GM19035 (cell line): Measurements from ENCODE around the gene TAF1C.

Source experiments
- ATAC-seq: cut with Tn5 transposase; IDR thresholded peaks from one replicate; pipeline ENCODE4 v1.9.1; 2021; ENCODE audit not compliant: unreplicated experiment

The TAF1C gene

DNA sequence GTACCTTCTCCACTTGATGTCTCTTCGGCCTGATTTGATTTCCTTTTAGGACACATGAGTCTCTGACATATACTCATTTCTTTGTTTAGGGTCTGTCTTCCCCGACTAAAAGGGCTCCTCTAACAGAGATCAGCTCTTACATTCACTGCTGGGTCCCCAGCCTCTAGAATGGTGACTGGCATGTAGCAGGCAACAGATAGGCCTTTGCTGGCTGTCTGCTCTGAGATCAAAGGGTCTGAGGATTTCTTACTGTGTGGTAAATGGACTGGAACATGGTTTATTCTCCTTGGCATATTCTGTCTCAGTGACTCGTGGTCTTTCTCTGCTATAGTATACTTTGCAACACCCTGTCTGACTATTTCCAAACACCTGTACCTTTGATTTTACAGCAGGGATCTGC is 25.1 kb downstream of the TAF1C start:
- no peak for ATAC-seq

DNA sequence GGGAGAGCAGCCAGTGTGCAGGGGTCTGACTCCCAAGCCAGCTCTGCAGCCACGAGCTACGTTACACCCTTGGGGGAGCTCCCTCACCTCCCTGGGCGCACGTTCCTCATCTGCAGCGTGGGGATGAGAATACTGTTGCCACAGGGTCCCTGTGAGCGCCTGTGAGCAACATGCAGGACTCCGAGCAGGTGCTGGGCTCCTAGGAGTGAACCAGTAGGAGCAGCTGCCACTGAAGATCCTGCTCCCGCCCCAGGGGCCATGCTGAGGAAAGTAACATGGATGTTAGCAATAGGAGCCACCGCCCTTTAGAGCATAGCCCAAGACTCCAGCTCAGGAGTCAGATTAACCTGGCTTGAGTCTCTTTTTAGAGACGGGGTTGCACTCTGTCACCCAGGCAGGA is 25.8 kb downstream of the TAF1C start:
- ATAC-seq = no peak

DNA sequence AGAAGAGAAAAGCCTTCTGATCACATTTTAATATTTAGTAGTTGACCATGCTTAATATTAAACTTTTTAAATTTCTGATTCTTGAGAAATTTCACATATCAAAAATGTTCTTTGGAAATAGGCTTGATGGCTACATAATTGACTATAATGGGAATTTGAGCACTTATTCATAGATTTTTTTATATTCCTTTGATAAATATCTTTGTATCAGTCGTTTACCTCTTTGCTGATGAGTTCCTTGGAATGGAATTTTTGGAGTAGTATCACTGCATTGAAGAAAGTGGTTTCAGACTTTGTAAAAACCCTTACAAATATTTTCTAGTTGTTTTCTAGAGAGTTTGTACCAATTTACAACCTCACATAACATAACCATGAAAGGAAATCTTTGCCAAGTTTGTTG is 27.1 kb downstream of the TAF1C start:
- no peak for ATAC-seq

DNA sequence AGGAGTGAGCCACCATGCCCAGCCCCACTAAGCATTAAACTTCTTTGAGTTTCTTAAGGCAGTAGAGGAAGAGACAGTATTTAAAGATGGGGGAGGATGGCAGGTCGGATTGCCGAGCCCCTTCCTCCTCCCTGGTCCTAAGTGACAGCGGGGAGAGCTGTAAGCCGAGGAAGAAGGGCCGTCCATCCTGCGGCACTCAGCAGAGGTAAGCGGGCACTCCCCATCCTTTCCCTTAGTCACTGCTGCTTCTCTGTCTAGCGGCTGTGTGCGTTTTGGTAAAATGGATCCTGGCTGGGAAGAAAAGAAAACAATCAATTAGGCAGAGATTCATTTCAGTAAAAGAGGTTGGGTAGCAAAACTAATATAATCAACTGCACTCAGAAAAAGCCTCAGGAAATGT is 27.9 kb downstream of the TAF1C start:
- ATAC-seq = no peak

DNA sequence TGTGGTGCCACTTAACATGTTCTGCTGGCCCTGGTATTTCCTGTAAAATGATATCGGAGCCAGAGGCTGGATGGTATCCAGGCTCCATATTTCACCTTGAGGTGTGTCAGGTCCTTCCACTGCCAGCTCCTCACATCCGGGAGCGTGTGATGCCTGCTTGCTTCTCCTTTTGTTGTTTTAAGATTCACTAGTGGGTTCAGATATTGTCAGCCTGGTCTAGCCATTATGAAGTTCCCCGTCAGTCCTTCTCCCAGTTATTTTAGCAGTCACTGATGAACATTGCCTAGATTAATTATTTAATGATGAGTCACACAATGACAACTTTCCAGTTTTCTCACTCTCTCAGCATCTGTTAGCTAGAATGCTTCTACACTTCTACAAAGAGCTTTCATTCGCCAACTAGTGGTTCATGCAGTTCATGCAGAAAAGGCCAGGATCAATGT is 30.5 kb downstream of the TAF1C start:
- no peak for ATAC-seq

DNA sequence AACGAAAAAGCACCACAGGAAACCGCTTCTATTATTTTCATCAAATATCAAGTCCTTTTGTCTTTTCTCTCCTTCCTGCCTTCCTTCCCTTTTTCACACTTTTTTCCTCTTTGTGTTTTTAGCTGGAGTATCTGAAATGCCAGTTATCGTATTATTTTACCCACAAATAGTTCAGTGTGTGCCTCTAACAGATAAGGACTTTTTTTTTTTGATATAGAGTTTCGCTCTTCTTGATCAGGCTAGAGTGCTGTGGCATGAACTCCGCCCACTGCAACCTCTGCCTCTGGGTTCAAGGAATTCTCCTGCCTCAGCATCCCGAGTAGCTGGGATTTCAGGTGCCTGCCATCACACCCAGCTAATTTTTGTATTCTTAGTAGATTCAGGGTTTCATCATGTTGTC is 31.1 kb downstream of the TAF1C start:
- ATAC-seq = no peak

DNA sequence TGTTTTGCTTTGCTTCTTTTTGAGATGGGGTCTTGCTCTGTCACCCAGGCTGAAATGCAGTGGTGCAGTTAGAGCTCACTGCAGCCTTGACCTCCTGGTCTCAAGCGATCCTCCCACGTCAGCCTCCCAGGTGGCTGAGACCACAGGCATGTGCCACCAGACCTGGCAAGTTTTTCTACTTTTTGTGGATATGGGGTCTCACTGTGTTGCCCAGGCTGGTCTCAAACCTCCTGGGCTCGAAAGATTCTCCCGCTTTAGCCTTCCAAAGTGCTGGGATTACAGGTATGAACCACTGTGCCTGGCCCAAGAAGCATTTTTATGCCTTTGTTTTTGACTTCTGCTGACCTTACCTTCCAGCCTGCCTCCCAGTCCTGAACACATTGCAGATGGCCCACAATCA is 31.6 kb downstream of the TAF1C start:
- ATAC-seq = no peak

DNA sequence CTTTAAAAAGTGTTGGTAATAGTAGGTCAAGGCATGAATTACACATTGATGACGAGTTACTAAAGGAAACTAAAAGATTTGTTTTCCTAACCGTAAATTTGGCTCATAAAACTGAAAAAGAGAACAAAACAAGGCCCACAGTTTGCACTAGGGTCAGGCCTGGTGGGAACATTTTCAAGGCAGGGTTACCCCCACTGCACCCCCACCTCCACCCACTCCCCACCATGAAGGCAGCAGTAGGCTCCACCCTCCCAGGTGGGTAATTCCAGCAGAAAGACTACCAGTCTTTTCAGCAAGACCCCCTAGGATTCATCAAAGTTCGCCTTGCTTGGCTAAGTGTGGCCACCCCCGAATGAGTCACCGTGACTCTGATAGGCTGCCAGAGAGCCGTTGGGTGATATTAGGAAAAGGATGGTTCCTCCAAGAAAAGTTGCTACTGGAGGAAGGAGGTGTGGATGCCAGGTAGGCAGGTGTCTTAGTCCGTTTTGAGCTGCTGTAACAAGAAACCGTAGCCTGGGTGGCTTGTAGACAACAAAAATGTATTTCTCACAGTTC is 33.1 kb downstream of the TAF1C start:
- no peak for ATAC-seq

DNA sequence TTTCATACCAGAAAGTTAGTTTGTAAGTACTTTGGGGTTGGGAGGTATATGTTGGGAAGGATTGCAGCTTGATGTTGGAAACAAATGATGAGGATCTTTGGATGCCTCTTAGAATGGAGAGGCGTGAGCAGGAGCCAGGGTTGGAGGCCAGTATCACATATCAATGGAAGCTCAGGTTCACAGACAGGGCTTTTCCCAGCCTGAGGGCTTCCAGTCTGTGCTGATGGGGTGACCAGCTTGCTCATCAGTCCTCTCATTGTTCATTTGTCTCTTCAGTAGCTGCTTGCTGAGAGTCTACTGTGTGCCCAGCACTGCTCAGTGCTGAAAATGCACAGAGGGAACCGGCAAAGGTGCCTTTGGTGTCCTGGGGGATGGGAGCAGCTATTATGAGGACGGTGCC is 35.9 kb downstream of the TAF1C start:
- no peak for ATAC-seq

- peak; percentile 82 for ATAC-seq
Observed at GRCh38 chr16:84144859-84145639, 41.8 kb downstream of the TAF1C start, which contains the start of the genes DNAAF1 and HSDL1. Gene DNAAF1, plus strand, starts transcription at chr16:84145308. Its CDS starts 133 bp downstream, at chr16:84145441. Gene HSDL1, minus strand, starts transcription at chr16:84145177. Its CDS starts 13,856 bp downstream, at chr16:84131321.

DNA sequence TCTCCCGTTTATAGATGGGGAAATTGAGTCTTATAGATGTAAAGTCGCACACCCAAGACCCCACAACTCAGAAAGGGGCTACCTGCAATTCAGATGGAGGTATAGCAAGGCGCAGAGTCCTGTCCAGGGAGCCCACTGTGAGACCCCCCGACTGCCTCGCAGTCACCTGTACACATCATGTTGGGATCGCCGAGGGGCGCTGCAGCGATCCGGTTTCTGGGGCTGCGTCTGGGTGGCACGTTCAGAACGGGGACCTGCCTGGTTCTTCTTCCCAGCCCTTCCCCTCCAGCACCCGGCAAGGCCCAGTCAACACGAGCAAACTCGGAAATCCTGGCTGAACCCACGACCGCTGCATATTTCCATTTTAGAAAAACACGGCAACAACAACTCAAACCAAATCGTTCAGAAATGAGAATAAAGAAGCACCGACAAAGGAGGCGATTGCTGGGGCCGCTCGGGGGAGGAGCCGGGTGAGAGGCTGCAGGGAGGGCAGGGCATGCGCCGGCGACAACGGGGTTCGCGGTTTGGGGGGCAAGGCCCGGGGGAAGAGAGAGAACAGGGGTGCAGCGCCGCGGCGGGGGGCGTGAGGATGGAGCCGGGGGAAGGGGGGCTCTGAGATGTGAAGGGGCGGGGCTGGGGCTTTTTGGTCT is 42.5 kb downstream of the TAF1C start:
- ATAC-seq = peak; percentile 10

- ATAC-seq = no peak
Observed at GRCh38 chr16:84143784-84144199, 43.1 kb downstream of the TAF1C start.

DNA sequence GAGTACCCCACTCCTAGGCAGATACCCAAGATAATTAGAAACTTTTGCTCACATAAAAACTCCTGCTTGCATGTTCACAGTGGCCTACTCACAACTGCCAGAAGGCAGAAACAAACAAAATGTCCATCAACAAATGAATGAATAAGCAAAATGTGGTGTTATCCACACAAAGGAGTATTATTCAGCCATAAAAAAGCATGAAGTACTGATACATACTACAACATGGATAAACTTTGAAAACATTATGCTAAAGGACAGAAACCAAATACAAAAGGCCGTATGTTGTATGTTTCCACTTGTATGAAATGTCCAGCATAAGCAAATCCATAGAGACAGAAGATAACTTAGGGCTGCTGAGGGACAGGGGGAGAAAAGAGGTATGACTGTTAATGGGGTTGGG is 43.8 kb downstream of the TAF1C start:
- ATAC-seq = no peak

GRCh38 chr16:84141143-84141670 is 45.6 kb downstream of the TAF1C start:
- no peak for ATAC-seq

DNA sequence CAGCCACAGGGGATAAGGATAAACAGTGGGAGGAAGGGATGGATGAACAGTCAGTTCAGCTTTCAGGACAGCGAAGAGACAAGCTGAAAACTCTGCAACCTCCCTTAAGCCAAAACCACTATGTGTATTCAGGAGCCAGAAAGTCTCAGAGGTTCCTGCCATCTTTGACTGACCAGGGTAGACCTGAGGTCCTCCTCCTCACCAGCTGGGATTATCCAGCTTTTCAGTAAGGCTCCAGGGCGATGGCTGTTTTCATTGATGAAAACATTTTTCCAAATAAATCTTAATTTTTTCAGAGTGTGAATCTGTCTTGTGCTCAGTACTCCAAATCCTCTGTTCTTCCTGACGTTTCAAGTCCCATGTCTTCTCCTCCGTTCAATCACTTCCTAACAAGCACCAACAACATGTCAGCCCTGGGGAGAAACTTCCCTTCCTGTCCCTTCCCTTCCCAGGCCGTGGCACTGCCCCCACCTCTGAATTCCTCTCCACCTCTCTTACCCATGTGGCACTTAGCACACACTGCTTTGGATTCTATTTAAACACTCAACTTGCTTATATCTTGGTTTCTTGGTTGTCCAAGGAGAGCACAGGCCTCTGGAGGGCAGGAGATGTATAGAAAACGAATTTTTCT is 47.1 kb downstream of the TAF1C start:
- ATAC-seq = no peak

DNA sequence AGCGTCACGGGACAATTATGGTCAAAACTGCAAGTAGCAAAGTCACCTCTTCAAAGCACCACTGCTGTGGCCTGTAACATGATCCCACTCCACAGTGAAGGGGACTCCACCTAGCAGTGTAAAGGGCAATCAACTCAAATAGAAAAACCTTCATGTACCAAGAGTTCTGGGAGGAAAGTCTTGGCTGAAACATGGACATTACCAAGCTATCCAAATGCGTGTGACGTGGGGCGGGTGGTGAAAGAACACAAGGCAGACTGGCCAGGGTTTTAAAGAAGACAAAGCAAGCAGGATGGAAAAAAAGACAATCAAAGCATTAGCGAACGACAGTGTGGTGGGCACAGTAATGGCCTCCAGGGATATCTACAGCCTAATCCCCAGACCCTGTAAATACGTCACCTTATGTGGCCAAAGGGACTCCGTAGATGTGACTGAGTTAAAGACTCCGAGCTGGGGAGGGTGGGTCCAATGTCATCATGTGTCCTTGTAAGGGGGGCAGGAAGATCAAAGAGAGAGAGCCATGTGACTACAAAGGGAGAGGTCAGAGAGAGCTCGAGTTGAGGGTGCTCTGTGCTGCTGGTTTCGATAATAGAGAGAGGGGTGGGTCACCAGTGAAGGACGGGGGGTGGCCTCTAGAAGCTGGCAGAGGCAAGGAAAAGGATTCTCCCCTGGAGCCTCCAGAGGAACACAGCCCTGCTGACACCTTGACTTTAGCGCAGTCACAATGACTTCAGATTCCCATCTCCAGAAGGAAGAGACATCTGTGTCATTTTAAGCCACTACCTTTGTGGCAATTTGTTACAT is 47.8 kb downstream of the TAF1C start:
- ATAC-seq = no peak

DNA sequence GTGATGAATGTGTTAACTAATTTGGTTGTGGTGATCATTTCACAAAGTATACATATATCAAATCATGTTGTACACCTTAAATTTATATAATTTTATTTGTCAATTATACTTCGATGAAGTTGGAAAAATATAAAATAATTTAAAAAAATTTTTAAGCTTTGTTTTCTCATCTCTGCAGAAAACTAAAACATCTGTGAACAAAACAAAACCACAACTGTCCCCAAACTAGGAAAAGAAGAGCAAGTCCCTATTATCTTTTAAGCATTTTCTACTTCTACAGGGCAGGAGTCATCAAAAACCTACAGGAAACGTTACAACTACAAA is 48.4 kb downstream of the TAF1C start:
- ATAC-seq = no peak

DNA sequence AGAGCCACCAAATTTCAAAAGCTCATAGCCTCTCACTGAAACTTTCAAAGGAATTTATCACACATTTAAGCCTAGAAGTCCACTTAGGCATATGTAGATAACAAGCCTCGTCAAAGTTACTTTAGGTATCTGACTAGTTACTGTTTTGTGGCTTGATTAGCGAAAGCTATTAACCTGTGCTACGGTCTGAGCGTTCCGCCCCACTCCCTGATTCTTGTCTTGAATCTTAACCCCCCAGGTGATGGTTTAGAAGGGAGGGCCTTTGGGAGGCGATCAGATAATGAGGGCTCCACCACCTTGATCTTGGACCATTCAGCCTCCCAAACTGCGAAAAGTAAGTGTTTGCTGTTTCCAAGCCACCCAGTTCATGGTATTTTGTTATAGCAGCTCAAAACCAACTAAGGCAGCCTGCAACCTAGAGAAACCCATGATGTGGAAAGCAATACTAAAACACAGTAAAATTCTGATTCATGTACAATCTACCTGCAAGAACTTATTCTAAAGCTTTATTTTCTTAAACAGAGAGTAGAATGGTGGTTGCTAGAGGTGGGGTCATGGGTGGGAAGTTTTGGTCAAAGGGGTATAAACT is 49.0 kb downstream of the TAF1C start:
- no peak for ATAC-seq

DNA sequence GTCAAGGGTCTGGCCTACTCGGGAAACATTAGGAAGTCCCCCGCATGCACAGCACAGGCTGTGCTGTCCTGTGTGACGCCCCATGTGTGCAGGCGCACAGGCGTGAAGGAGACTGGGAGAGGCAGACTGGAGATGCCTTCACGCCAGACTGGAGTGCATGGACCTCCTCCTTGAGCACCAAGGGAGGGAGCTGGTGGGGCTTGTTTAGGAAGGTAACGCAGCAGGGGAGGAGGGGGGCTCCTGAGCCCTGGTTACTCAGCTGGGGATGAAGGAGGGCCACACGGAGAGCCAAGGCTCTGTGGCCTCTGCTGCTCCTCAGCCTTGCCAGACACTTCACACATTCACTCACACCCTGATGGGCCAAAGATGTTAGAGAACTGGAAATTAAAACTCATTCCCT is 49.6 kb downstream of the TAF1C start:
- no peak for ATAC-seq

DNA sequence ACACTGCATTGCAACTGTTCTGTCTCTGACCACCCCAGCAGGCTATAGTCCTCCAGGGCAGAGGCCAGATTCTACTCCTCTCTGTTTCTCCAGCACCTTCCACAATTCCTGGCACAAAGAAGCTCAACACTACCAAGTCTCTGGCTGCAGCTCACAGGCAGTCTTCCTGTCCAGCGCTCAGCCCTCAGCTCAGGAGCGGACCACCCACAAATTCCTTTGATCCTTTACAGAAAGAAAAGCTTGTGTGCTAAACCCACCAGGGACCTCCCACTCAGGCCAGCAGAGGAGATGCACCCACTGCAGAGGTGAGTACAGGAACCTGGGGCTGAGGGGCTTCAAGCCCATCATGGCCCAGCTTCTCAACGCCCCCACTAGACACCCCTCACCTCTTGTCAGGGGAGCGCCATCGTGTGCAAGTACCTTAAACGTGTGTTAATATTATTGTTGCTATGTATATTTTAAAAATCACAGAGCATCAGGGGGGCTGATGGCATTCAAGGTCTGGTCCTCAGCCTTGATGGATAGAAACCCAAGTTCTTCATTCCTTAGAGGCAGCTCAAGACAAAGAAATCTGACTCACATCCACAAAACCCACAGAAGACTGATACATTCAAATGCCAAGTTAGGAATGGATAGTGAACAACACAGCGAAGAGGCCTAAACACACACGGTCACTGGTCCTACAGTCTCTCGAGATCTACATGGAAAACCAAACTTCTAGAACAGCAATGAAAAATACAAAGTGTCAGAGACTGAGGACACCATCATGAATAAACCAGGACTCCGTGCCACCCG is 50.3 kb downstream of the TAF1C start:
- no peak for ATAC-seq
